ENCODE results near the gene GFRA4.

The GFRA4 gene

GRCh38 chr20:3653921-3654320 lies 9.3 kb downstream of the GFRA4 start:
- no peak for DNase-seq (ENCODE audit: low spot score)

- no peak for DNase-seq (ENCODE audit: low spot score)
Observed at GRCh38 chr20:3652676-3653596, 10.3 kb downstream of the GFRA4 start.

GRCh38 chr20:3652221-3652620 lies 11.0 kb downstream of the GFRA4 start:
- DNase-seq (ENCODE audit: low spot score) = no peak

- no peak for DNase-seq (ENCODE audit: low spot score)
Observed at GRCh38 chr20:3651204-3651962, 11.8 kb downstream of the GFRA4 start.

GRCh38 chr20:3648951-3649350 lies 14.2 kb downstream of the GFRA4 start:
- DNase-seq (ENCODE audit: low spot score) = no peak

- no peak for DNase-seq (ENCODE audit: low spot score)
Observed at GRCh38 chr20:3647473-3647872, 15.7 kb downstream of the GFRA4 start.

- DNase-seq (ENCODE audit: low spot score) = no peak
Observed at GRCh38 chr20:3646651-3647050, 16.5 kb downstream of the GFRA4 start.

- no peak for DNase-seq (ENCODE audit: low spot score)
Observed at GRCh38 chr20:3646067-3646440, 17.1 kb downstream of the GFRA4 start.

- DNase-seq (ENCODE audit: low spot score) = no peak
Observed at GRCh38 chr20:3645309-3646066, 17.7 kb downstream of the GFRA4 start.

- DNase-seq (ENCODE audit: low spot score) = no peak
Observed at GRCh38 chr20:3640259-3640658, 22.9 kb downstream of the GFRA4 start.

GRCh38 chr20:3635346-3635745 lies 27.9 kb downstream of the GFRA4 start:
- DNase-seq (ENCODE audit: low spot score) = no peak

GRCh38 chr20:3633913-3634478 lies 29.2 kb downstream of the GFRA4 start:
- DNase-seq (ENCODE audit: low spot score) = no peak

GRCh38 chr20:3632311-3633004 lies 30.7 kb downstream of the GFRA4 start:
- no peak for DNase-seq (ENCODE audit: low spot score)

GRCh38 chr20:3631534-3631933 lies 31.7 kb downstream of the GFRA4 start:
- DNase-seq (ENCODE audit: low spot score) = no peak

- no peak for DNase-seq (ENCODE audit: low spot score)
Observed at GRCh38 chr20:3630429-3630828, 32.8 kb downstream of the GFRA4 start.

- no peak for DNase-seq (ENCODE audit: low spot score)
Observed at GRCh38 chr20:3629893-3630292, 33.3 kb downstream of the GFRA4 start.

- no peak for DNase-seq (ENCODE audit: low spot score)
Observed at GRCh38 chr20:3628502-3629314, 34.5 kb downstream of the GFRA4 start.

- DNase-seq (ENCODE audit: low spot score) = no peak
Observed at GRCh38 chr20:3627476-3627875, 35.7 kb downstream of the GFRA4 start.

GRCh38 chr20:3622406-3622805 lies 40.8 kb downstream of the GFRA4 start:
- DNase-seq (ENCODE audit: low spot score) = no peak

GRCh38 chr20:3621111-3621510 lies 42.1 kb downstream of the GFRA4 start:
- DNase-seq (ENCODE audit: low spot score) = no peak

- peak; percentile 19 for DNase-seq (ENCODE audit: low spot score)
Observed at GRCh38 chr20:3616250-3616649, 46.9 kb downstream of the GFRA4 start.

All from hepatic stellate cell (primary cell).